ENCODE results near the gene NVL.
A peak's percentile ranks its signal among the peaks of the same experiment; 100 is the strongest.

The NVL gene

DNA sequence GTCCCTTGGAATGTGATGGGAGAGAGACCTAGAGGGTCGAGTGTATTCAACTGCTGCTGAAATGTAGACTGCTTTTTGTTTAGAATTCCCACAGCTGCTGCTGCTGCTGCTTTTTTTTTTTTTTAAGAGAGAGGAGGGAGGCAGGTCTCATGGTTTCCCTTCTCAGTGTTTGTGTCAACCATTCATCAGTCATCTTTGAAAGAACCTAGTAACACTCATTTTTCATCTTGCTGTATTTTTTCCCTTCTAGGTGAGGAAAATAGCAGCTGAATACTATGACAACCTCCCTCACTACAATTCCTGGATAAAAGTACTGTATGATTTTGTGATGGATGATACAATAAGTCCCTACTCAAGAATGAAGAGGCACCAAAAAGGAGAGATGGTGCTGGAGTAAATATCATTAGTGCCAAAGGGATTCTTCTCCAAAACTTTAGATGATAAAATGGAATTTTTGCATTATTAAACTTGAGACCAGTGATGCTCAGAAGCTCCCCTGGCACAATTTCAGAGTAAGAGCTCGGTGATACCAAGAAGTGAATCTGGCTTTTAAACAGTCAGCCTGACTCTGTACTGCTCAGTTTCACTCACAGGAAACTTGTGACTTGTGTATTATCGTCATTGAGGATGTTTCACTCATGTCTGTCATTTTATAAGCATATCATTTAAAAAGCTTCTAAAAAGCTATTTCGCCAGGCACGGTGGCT is 137.7 kb downstream of the NVL start:
- no peak for DNase-seq

GRCh38 chr1:224189561-224189960 is 140.4 kb downstream of the NVL start:
- no peak for DNase-seq

DNA sequence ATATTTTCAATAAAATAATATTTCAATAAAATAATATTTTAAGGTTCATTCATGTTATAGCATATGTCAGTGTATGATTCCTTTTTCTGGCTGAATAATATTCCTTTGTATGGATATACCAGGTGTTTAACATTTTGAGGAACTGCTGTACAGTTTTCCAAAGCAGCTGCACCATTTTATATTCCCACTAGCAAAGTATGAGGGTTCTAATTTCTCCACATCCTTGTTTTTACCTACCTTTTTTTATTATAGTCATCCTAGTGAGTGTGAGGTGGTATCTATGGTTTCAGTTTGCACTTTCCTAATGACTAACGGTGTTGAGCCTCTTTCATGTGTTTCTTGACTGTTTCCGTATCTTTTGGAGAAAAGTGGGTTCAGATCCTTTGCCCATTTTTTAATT is 141.7 kb downstream of the NVL start:
- no peak for DNase-seq

DNA sequence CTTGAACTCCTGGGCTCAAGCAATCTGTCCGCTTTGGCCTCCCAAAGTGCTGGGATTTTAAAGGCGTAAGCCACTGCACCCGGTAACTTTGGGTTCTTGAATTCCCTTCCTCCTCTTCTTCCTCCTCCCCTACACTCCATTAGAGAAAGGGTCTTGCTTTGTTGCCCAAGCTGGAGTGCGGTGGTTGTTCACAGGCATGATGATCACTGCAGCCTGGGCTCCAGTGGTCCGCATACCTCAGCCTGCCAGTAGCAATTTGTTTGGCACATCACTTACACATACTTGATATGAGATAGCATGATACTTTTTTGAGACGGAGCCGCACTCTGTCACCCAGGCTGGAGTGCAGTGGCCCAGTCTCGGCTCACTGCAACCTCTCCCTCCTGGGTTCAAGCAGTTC is 144.8 kb downstream of the NVL start:
- DNase-seq = no peak

DNA sequence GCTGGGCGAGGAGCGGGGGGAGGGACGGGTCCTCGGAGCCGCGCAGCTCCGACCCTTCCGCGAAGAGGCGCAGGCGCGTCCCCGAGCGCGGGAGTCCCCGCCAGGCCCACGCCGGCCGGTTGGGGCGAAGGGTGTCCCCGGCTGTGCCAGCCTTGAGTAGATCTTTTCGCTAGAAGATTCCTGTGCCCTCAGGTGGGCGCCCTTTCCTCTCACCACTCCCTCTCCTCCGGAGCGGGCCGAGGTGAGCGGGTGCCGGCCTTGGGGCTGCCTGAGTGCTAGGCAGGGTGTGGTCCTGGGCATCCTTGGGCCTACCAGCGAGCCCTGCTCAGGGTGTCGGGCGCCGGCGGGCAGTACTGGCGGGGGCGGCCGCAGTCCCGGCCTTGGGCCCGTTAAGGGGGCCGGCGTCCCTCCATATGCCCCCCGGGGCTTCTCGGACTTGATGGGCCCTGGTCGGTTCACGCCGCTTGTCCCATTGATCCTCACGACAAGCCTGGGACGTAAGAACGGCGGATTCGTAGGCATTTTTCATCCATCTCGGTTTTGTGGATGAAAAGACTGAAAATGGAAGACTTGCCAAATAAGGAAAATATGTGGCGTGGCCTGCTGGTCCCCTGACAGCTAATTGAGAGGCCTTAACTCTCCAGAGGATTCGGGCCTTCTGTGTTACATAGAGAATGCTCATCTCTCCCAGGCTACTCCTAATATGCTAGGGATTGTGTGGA is 146.2 kb downstream of the NVL start:
- peak; percentile 59 to 73 for DNase-seq

GRCh38 chr1:224182866-224183590 is 146.9 kb downstream of the NVL start, which contains the start of gene DEGS1:
DEGS1 (plus strand) TSS chr1:224183240; CDS start chr1:224183337, 97 bp downstream.
- DNase-seq = peak; percentile 86 to 89

DNA sequence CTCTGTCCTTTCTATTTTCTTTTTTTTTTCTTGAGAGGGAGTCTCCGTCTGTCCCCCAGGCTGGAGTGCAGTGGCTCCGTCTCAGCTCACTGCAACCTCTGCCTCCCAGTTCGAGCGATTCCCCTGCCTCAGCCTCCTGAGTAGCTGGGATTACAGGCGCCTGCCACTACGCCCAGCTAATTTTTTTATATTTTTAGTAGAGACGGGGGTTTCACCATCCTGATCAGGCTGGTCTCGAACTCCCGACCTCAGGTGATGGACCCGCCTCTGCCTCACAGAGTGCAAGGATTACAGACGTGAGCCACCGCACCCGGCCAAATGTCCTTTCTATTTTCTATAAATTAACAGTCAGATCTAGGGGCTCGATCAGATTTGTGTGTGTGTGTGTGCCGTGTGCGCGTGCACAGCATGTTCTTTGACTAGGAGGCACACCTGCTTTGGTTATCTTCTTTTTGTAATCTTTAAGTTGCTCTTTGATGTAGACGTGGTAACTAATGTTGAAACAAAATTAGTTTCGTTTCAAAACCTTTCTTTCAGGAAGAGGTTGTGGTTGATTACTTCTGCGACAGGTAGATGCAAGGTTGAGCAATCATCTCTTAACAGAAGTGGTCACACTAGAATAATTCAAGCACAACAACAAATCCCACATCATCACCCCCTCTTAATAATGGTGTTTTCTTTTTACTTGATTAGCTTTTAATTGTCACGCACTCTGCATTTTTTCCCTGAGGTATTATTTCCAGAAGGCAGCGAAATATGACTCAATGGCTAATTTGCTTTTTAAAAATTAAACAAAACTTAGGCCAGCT is 147.7 kb downstream of the NVL start:
- DNase-seq = peak; percentile 58 to 85

DNA sequence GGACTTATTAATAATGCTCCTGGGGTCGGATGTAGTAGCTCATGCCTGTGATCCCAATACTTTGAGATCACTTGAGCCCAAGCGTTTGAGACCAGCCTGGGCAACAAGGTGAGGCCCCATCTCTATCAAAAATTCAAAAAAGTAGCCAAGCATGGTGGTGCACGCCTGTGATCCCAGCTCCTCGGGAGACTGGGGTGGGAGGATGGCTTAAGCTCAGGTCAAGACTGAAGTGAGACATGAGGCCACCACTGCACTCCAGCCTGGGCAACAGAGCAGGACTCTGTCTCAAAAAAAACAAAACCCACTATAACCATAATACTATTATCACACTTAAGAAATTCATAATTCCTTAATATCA is 148.5 kb downstream of the NVL start:
- DNase-seq = no peak

GRCh38 chr1:224180783-224181452 is 149.1 kb downstream of the NVL start:
- no peak for DNase-seq

GRCh38 chr1:224178894-224179293 is 151.1 kb downstream of the NVL start:
- DNase-seq = no peak

- no peak for DNase-seq
These were observed 152.5 kb downstream of the NVL start for GRCh38 chr1:224177356-224177999.
